ENCODE measurements around the gene PTGER4.

Gene PTGER4

GRCh38 chr5:40678026-40678425 is 1.7 kb upstream of the PTGER4 start:
- H2AFZ ChIP-seq (ENCODE audit: low read length): no peak overlapping the region
- H3K36me3 ChIP-seq (ENCODE audit: insufficient read depth, low read length): peaks cover 8% of the 10 kb centered on the region; the same call in 1 of the 2 replicates
- H3K9me3 ChIP-seq (ENCODE audit: insufficient read depth, low read depth, low read length): no peaks in the 10 kb centered on the region
- peaks cover 7% of the 10 kb centered on the region for H3F3A ChIP-seq (ENCODE audit: low read depth)
- peak overlapping the region; percentile 94 for H3K4me3 ChIP-seq (ENCODE audit: low read length, poor library complexity, severe bottlenecking)
- peaks cover 55% of the 10 kb centered on the region for H3K79me2 ChIP-seq (ENCODE audit: insufficient read depth, low read length)
- no peaks in the 10 kb centered on the region for H3K9me2 ChIP-seq (replicated peaks; ENCODE audit: low read depth, low read length)
- no peaks in the 10 kb centered on the region for H3K27me3 ChIP-seq (ENCODE audit: insufficient read depth, low read length, poor library complexity, severe bottlenecking)
- TF ChIP-seq EZH2phosphoT487 (IDR thresholded peaks at IDR 0.05; ENCODE audit: borderline replicate concordance): no peak
- TF ChIP-seq, protein P1, sequence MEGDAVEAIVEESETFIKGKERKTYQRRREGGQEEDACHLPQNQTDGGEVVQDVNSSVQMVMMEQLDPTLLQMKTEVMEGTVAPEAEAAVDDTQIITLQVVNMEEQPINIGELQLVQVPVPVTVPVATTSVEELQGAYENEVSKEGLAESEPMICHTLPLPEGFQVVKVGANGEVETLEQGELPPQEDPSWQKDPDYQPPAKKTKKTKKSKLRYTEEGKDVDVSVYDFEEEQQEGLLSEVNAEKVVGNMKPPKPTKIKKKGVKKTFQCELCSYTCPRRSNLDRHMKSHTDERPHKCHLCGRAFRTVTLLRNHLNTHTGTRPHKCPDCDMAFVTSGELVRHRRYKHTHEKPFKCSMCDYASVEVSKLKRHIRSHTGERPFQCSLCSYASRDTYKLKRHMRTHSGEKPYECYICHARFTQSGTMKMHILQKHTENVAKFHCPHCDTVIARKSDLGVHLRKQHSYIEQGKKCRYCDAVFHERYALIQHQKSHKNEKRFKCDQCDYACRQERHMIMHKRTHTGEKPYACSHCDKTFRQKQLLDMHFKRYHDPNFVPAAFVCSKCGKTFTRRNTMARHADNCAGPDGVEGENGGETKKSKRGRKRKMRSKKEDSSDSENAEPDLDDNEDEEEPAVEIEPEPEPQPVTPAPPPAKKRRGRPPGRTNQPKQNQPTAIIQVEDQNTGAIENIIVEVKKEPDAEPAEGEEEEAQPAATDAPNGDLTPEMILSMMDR (conservative IDR thresholded peaks at IDR 0.05; ENCODE audit: low read length): no peak
- peaks cover 32% of the 10 kb centered on the region for H4K20me1 ChIP-seq (ENCODE audit: insufficient read depth, low read length, poor library complexity, severe bottlenecking)
- peak overlapping the region; percentile 92 for H3K9ac ChIP-seq (ENCODE audit: low read depth, low read length, poor library complexity, severe bottlenecking)
- peaks cover 67% of the 10 kb centered on the region for H3K4me1 ChIP-seq (ENCODE audit: insufficient read depth, low read length, poor library complexity, severe bottlenecking)
- H3K4me2 ChIP-seq (ENCODE audit: low read depth, low read length, poor library complexity, severe bottlenecking): peak overlapping the region; percentile 86

GRCh38 chr5:40678460-40679147 is 1.1 kb upstream of the PTGER4 start:
- Histone ChIP-seq H3F3A (ENCODE audit: low read depth) (peaks cover 7% of the 10 kb centered on the region), H3K4me2 (ENCODE audit: low read depth, low read length, poor library complexity, severe bottlenecking) (peak overlapping the region; percentile 86), H3K9me3 (ENCODE audit: insufficient read depth, low read depth, low read length) (no peaks in the 10 kb centered on the region), H3K4me1 (ENCODE audit: insufficient read depth, low read length, poor library complexity, severe bottlenecking) (peaks cover 68% of the 10 kb centered on the region), H3K9ac (ENCODE audit: low read depth, low read length, poor library complexity, severe bottlenecking) (peak overlapping the region; percentile 92), H2AFZ (ENCODE audit: low read length) (no peak overlapping the region), H3K36me3 (ENCODE audit: insufficient read depth, low read length) (peaks cover 8% of the 10 kb centered on the region; the same call in 1 of the 2 replicates), H3K9me2 (replicated peaks; ENCODE audit: low read depth, low read length) (no peaks in the 10 kb centered on the region), H3K27me3 (ENCODE audit: insufficient read depth, low read length, poor library complexity, severe bottlenecking) (no peaks in the 10 kb centered on the region), H3K4me3 (ENCODE audit: low read length, poor library complexity, severe bottlenecking) (peak overlapping the region; percentile 94), H4K20me1 (ENCODE audit: insufficient read depth, low read length, poor library complexity, severe bottlenecking) (peaks cover 38% of the 10 kb centered on the region), H3K79me2 (ENCODE audit: insufficient read depth, low read length) (peaks cover 60% of the 10 kb centered on the region)
- TF ChIP-seq EZH2phosphoT487 (IDR thresholded peaks at IDR 0.05; ENCODE audit: borderline replicate concordance): no peak
- TF ChIP-seq, protein P1 (conservative IDR thresholded peaks at IDR 0.05; ENCODE audit: low read length): no peak

DNA sequence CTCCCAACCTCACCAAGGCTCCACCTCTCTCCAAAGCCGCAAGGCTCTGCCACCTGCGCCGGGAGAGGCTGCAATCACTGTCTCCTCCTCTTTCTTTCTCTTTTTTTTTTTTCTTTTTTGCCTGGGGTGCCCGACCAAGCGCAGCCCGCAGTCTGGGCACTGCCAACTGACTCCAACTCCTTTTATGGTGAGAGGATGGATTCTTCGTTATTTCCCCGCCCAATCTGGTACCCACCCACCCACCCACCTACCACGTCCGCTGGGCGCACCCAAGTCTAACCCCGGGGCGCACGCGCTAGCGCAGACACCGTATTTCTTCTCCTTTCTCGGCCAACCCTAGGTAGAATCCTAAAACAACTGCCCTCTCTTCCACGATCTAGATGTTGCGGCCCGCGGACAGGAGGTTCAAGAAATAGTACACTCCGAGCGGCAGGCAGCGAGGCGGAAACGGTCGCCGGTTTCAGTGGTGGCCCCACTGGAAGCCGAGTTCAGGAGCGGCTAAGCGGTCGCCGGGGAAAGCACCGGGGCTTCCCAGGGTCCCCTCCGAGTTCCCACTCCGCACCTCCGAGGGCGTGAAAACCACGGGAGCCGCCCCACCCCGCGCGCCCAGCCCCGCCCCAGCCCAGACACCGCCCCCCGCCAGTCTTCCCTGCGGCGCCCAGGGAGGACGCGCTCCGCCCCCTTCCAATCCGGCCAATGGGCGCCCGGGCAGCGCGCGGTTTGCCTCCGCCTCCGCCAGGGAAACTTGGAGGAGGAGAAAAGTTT is 385 bp upstream of the PTGER4 start:
- Histone ChIP-seq H3K4me1 (ENCODE audit: insufficient read depth, low read length, poor library complexity, severe bottlenecking) (peaks cover 66% of the 10 kb centered on the region), H3K9me3 (ENCODE audit: insufficient read depth, low read depth, low read length) (no peaks in the 10 kb centered on the region), H3K9ac (ENCODE audit: low read depth, low read length, poor library complexity, severe bottlenecking) (peak overlapping the region; percentile 94), H4K20me1 (ENCODE audit: insufficient read depth, low read length, poor library complexity, severe bottlenecking) (peaks cover 43% of the 10 kb centered on the region), H3K36me3 (ENCODE audit: insufficient read depth, low read length) (peaks cover 8% of the 10 kb centered on the region; the same call in 1 of the 2 replicates), H3K9me2 (replicated peaks; ENCODE audit: low read depth, low read length) (no peaks in the 10 kb centered on the region), H3K27me3 (ENCODE audit: insufficient read depth, low read length, poor library complexity, severe bottlenecking) (no peaks in the 10 kb centered on the region), H3K79me2 (ENCODE audit: insufficient read depth, low read length) (peaks cover 68% of the 10 kb centered on the region), H3K4me2 (ENCODE audit: low read depth, low read length, poor library complexity, severe bottlenecking) (peak overlapping the region; percentile 89), H3K4me3 (ENCODE audit: low read length, poor library complexity, severe bottlenecking) (peak overlapping the region; percentile 94), H3F3A (ENCODE audit: low read depth) (peaks cover 7% of the 10 kb centered on the region), H2AFZ (ENCODE audit: low read length) (peak overlapping the region; percentile 67; the same call in 1 of the 2 replicates)
- no peak for TF ChIP-seq EZH2phosphoT487 (IDR thresholded peaks at IDR 0.05; ENCODE audit: borderline replicate concordance)
- TF ChIP-seq, protein P1 (conservative IDR thresholded peaks at IDR 0.05; ENCODE audit: low read length): no peak

Measured in Loucy (cell line).